Smooth muscle cell of the brain vasculature (primary cell): ENCODE results near the gene GALNT13.
"Not testable (repeated sequence)": the region's sequence is repeated elsewhere in the genome, so short reads cannot be mapped to it uniquely, and the experiment has no call there.

ENCODE experiments used
- DNase-seq: peaks from one replicate; pipeline ENCODE4 v3.0.0-alpha.2; 2012; ENCODE audit warnings: low read depth, low spot score

Gene GALNT13

DNA sequence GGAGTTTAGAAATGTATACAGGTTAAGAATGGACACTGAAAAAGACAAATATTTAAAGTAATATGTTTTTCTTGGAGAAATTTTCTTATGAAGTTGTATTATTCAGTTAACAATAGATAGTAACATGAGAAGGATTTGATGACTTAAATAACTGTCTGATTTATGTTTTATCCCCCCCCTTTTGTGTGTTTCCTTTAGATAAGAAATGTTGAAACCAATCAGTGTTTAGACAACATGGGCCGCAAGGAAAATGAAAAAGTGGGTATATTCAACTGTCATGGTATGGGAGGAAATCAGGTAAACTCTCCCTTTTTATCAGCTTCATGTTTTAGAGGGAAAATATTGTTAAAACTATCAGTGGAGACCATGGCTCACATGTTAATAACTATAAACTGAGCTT, 537.1 kb downstream of the GALNT13 start:
- no peak for DNase-seq

DNA sequence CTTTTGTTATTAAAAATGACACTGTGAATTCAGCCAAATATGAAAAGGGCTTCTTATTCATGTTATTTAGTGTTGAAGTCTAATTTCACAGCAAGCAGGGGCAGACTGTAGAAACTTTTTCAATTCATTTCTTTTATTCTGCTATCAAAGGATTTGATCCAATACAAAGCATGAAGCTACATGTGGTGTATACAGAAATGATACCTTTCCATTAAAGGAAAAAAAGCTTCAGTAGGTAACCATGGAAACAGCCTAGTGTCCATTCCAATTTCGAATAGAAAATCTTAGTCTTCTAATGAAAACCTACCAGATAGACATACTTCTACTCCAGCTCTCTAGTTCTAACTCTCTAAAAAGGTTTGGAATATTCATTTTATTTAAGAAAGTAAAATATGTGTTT, 550.5 kb downstream of the GALNT13 start:
- no peak for DNase-seq

DNA sequence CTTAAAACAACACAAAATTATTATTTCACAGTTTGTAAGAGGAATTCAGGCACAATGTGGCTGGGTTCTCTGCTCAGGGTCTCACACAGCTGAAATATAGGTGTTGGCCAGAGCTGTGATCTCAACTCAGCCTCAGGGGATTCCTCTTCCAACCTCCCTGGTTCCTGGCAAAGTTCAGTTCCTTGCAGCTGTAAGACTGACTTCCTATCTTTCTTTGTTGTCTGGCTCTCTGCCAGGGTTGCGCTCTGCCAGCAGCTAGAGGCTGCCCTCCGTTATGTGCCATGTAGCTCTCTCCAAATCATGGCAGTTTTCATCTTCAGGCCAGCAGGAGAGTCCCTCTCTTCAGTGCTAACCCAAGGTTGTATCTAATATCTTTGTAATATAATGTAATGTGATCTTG, 554.3 kb downstream of the GALNT13 start:
- no peak for DNase-seq

DNA sequence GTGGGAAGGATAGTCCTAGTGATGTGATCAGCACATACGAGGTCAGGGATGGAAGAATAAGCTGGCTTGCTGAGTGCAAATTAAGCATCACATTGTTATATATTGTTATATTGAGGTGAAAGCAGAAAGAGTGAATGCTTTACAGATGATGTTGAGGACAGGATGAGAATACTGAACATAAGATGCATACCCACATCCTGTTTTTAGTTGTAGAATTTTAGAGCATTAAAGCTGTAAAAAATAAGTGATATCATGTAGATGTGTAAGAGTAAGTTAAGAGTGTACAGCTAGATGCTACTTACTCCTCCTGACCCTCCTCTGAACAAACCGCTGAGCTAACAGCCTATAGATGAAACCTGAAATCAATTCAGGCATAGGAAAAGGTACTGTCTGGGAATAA, 555.7 kb downstream of the GALNT13 start:
- no peak for DNase-seq

DNA sequence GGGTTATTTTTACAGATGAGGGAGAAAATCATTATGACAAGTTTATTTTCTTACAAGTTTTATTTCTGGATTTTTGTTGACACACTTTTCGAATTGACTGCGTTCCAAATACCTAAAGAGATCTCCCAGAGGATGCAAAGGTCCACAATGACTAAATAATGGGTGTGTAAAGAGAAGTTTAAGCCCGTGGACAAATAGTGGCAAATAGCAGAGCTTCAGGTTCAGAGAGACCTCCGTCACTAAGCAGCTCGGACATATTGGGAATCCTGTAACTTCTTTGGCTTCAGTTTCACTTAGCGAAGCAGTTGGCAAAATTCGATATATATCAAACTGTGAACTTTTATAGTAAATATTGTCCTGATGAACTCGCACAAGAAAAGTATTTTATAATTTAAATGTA, 556.3 kb downstream of the GALNT13 start:
- no peak for DNase-seq

DNA sequence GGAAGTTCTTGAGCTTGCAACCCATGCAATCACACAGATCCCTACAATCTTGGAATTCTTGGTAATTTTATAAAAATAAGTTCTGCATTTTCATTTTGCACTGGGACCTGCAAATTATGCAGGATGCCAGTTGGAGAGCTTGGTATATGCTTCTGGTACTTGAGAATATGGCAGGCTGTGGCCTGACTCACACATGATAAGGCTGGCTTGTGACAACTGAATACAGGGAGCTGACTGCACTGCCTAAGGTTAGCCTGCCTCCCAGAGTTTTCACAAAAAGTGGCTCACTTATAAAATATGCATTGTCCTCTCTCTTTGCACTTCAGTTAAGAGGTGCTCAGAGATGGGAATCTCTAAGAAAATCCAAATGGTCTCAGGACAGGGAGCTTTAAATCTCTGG, 561.3 kb downstream of the GALNT13 start:
- no peak for DNase-seq

DNA sequence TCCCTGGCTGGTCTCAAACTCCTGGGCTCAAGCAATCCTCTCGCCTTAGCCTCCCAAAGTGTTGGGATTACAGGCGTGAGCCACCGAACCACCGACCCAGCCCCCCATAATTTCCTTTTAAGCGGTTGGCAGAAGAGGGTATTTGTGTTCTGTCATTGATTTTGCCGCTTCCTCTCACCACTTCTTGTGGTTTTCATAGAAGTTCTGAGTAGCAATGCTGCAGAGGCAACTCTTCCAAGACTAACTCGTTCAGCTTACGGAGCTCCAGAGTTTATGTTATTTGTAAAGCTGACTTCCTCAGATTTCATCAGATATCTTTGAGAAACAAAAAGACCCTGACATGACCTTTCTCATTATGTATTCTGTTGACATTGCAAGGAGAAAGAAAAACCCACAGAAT, 565.4 kb downstream of the GALNT13 start:
- DNase-seq = no peak

DNA sequence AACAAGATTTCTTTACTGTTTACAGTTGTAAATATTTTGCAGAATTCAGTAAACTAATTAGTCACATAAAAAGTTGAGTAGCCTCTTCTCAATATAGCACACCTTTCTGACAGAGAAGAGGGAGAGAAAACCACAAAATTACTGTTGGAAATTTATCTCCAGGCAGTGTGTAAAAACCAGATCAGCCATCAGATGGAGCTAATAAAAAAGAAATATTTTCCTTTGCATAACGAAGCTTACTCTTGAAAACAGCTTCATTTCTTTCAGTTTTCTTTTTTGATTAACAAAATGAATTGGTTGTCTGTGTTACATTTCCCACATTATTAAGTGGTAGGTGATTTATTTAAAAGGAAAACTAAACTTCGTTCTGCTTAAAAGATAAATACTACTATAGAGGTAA, 567.4 kb downstream of the GALNT13 start:
- no peak for DNase-seq

DNA sequence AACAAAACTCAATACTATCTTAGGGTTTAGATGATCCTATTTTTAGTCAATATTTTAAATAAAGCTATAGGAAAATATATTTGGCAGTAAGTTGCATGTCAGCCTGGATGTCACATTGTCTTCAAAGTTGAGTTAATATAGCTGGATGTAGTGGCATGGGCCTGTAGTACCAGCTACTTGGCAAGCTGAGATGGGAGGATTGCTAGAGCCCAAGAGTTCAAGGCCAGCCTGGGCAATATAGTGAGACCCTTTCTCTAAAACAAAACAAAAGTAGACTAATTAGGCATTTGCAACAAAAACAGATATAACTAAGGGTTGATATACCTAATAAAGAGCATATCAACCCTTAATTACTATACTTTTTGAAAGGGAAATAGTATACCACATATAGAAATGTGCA, 572.2 kb downstream of the GALNT13 start:
- DNase-seq = no peak

DNA sequence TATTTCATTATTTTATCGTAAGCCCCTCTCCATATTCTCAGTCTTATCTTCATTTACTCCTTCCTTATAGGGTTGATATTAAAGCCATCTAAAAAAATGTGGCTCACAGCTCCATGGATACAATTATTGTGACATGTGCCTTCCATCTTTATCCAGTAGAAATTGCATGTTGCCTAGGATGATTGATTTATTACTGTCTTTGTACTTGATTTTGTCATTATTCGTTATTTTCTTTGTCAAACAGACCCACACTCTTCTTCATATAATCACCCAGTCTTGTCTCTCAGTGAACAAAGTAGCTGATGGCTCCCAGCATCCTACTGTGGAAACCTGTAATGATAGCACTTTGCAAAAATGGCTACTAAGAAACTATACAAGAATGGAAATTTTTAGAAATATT, 574.6 kb downstream of the GALNT13 start:
- no peak for DNase-seq

DNA sequence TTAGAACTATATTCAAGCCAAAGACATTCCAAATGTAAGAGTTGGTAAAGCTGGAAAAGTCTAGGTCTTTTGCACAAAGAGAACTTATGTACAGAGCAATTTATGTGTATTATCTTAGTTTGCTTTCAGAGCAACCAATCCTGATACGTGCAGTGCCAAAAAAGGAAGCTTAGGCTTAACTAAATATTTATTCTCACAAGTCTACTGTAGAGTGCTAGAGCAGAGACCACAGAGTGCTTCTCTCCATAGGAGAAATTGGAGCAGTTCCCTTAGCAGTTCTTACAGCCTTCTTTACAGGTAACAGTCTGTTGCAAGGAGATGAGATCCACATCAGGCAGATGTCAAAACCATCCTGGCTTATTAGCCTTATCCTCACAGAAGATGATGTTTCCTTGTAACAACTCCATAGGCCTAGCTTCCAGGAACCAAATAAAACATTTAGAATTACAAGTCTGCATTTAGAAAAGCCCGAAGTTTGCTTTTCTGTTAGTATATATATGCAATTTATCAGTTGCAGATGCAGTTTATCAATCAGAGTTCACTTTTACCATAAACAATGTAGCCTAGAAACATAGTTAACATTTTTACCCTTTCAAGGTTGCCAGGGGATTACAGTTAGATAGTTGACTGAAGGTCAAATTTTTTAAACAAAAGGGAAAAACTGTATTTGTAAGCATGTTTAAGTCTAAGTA, 576.2 kb downstream of the GALNT13 start:
- no peak for DNase-seq

DNA sequence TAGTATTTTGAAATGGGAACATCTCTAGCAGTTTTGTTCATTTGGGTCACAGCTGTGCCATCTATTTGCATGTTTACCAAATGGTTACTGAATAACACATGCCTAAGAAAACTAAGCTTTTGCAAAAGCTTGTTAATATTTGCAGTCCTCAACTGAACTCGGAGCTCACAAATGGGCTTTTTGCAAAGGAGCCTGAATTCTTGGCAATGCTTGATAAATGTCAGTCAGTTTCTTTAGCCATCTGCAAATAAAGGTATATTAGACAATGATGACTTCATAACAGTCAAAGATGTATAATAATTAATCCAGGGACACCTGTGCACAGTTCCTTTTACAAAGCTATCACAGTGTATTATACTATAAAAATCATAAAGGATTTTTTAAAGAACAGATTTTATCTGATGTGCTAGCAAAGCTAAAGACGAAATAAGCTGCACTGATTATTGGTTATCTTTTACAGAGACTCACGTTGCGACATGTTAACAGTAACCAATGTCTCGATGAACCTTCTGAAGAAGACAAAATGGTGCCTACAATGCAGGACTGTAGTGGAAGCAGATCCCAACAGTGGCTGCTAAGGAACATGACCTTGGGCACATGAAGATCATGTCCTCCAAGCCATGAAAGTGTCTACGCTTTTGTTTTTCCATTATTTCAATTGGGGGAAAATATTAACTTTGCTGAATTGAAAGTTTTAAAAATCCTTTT, 578.4 kb downstream of the GALNT13 start:
- no peak for DNase-seq

DNA sequence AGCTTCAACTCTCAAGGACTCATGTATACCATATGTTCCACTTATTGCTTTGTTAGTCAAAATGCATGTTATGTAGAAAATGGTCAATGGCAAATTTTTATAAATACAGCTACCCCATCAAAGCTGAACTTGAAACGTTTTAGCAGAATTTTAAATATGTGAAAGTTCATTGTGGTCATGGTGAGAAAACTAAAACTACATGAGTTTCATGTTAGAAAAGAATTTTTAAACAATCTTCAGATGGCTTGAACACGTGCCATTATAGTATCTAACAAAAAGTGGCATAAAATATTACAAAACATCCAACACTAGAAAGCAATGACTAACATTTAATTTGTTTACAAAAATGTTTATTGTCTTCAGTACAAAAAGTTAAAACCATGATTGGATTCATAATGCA, 580.7 kb downstream of the GALNT13 start:
- no peak for DNase-seq

DNA sequence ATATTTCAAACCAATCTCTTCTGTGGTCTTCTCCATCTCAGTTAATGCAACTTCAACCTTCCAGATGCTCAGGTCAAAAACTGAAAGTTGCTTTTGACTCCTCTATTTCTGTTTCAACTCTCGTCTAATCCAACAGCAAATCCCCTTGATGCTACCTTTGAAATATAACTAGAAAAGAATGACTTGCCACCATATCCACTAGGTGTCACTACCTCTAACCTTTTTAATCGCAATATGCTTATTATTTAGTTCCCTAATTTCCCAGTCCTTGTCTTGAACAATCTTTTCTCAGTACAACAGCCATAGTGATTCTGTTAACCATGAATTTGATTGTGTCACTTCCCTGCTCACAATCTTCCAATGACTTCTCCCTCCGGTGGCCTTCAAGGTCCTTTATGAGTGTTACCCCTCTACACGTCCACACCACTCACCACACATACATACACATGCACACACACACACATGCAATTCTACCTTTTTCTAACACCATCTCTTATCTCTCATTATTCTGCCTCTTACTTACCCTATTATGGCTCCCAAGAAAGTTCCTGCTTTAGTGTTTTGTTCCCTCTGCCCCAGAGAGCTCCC, 581.3 kb downstream of the GALNT13 start:
- DNase-seq = no peak

DNA sequence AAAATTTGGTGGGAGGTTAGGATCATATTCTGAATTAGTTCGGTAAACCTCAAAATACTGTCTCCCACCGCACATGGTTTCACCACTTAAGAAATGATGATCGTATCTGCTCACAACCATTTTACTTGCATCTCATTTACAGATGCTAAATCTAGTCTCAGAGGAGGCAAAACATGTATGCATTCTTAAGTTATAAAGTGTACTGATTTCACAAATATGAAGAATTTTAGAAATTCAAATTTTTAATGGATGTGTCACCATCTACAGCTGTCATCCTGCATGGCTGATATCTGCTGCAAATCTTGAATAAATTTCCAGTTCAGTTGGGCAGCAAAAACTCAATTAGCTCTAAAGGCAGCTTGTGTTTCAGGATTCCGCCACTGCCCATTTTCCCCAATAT, 583.4 kb downstream of the GALNT13 start:
- no peak for DNase-seq

DNA sequence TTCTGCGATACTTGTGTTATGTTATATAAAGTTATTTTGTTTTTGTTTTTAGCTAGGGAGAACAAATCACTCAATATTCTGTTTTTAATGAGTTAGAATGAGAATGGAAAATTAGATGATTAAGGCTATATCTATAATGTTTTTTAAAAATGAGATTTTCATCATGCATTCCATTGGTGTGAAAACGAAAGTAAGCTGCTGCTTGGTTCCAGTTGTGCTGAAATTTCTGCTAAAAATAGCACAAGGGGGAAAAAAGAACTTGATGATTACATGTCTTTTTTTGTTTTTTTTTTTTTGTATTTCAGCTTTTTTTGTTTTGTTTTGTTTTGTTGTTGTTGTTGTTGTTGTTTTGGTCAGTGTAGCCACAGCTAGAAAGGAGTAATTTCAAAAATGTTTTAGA, 584.1 kb downstream of the GALNT13 start:
- no peak for DNase-seq

DNA sequence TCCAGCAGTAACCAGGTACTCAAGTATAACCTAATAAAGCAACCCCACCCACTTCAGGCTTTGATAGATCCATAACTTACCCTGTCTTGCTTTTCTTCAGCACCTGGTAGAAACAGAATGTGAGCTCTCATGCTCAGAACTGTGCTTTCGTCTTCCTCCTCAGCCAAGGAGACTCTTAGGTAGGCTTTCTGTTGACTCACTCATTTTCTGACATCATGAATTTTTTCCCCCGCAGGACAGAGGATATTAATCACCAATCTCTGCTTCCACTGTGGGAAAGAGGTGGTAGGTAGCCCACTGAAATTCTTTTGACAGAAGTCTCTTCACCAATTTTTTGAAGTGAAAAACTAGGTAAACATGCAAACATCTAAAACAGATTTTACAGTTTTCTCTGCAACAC, 585.6 kb downstream of the GALNT13 start:
- no peak for DNase-seq

DNA sequence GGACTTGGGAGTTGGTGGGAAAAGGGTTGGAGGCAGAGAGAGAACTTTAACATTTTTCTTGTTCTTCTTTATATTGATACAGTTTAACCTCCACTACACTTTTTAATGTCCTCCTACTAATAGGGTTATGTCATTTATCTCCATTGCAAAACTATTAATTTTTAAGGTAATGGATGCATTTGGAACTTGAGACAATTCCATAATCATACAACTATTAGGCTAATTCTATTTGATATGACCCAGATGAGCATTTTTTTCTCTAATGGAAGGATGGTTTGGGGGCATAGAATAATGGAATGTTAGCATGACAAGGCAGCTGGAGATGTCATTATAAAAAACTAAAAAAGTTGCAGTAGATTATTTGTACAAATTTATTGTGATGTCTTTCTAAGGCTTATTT, 587.6 kb downstream of the GALNT13 start:
- no peak for DNase-seq

DNA sequence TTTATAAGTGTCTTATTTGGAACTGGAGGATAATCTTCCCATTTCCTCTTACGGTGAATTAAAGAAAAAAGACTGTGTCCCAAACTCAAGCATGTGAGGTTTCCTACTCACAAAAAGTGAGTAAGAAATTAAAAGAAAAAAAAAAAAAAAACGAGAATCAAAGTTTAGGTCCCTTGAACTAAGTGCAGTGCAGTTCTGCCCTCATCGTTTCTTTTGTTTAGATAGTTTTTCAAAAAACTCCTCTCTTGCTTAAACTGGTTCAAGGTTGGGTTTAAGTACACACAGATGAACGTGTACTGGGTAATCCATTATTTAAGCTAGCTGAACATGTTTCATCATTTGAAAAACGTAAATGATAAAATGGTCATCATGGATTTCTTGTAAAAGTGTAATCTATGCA, 590.9 kb downstream of the GALNT13 start:
- no peak for DNase-seq

DNA sequence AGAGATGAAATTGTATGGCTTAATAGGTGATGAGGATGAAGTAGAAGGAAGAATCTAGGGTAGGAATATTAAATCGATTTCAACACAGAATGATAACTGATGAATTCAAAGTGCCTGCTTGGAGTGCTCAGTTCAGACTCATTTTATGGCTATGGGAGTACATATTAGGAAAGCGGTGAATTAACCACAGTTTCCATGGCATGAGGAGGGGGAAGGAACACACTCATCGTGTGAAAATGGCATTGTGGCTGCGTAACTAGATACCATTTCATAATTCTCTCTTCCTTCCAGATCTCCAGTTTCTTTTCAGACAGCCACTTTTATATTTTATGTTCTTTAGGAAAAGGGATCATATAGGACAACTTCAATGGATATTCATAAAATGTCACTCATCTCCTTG, 594.5 kb downstream of the GALNT13 start:
- DNase-seq = no peak

DNA sequence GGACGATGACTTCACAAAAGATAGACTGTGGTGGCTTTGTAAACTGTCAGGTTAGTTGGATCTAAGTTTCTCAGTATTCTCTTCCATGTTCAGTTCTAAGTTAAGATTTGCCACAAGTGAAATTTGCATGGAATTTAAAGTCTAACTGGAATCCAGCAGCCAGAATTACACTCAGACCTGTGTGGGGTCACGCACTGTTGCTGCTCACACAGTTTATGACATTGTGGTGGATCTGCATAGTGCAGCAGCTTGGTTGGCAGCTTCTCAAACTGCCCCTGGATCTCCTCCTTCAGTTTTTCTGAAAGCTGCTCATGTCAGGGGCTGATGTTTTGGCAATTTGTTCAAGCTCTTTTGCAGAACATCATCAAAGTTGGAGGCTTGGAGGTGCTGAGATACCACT, 598.7 kb downstream of the GALNT13 start:
- no peak for DNase-seq

DNA sequence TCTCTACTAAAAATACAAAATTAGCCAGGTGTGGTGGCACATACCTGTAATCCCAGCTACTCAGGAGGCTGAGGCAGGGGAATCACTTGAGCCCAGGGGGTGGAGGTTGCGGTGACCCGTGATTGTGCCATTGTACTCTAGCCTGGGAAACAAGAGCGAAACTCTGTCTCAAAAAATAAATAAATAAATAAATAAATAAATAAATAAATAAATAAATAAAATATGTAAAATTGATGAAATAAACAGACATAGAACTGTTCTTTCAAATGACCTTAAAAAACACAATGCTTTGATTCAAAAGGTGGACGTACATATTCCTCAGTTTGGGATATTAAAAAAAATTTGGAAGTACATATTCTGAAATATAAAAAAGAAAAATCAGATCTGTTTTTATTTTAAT, 599.8 kb downstream of the GALNT13 start:
- not testable (repeated sequence) for DNase-seq

DNA sequence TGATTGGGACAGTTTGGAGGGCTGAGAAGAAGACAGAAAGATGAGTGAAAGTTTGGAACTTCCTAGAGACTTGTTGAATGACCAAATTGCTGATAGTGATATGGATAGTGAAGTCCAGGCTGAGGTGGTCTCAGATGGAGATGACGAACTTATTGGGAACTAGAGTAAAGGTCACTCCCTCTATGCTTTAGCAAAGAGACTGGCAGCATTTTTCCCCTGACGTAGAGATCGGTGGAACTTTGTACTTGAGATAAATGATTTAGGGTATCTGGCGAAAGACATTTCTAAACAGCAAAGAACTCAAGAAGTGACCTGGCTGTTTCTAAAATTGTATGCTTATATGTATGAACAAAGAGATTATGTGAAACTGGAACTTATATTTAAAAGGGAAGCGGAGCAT, 605.6 kb downstream of the GALNT13 start:
- no peak for DNase-seq
